CD4-positive, alpha-beta T cell (primary cell): Measurements from ENCODE around the gene PAPSS2. TPM values are rescaled to one million over a fixed set of nuclear protein-coding genes. Genes with fewer than 3 reads are reported as not detected.

Experiments
- ATAC-seq: fragments of 200-7000 bp; cut with Tn5 transposase; one replicate; pipeline ENCODE4 v1.10.0; 2022; ENCODE audit warnings: mild to moderate bottlenecking; ENCODE audit not compliant: poor library complexity
- CTCF ChIA-PET: fragments of 350-600 bp; sonication (Branson Sonifier 250); formaldehyde crosslinking; loops from one replicate; lab custom pipeline; 2021; ENCODE audit warnings: antibody characterized with exemption, inconsistent platforms; lab: Charles Lee
- POLR2A ChIA-PET: fragments of 350-600 bp; sonication (Branson Sonifier 250); formaldehyde crosslinking; loops from one replicate; lab custom pipeline; 2021; ENCODE audit warnings: antibody characterized with exemption, inconsistent platforms; lab: Charles Lee
- DNase-seq, 14 experiments: peaks; one replicate each; pipeline ENCODE4 v3.0.0-alpha.2; 2013 to 2020; ENCODE audit warnings: mixed read lengths in 2 of 14
- H3K27ac ChIP-seq, 2 donors: one replicate each; pipeline versions ENCODE4 v1.5.1 to v1.7.0; 2013; ENCODE audit warnings: low read length in 2 of 2, low read depth in 1 of 2, mild to moderate bottlenecking in 1 of 2
- H3K27me3 ChIP-seq, 2 experiments: 1 replicate in 1 of 2; 2 replicates in 1 of 2; pipeline versions ENCODE4 v1.6.1 to v1.7.0; 2013; ENCODE audit warnings: low read length in 2 of 2, control low read depth in 1 of 2, mild to moderate bottlenecking in 1 of 2, moderate library complexity in 1 of 2; ENCODE audit not compliant: insufficient read depth in 2 of 2, control insufficient read depth in 1 of 2
- H3K36me3 ChIP-seq: one replicate; pipeline ENCODE4 v1.6.1; 2013; ENCODE audit warnings: low read length, control low read depth; ENCODE audit not compliant: insufficient read depth
- H3K4me1 ChIP-seq: one replicate; pipeline ENCODE4 v1.6.1; 2013; ENCODE audit warnings: low read length, control low read depth; ENCODE audit not compliant: insufficient read depth
- H3K4me3 ChIP-seq: one replicate; pipeline ENCODE4 v1.5.1; 2013; ENCODE audit warnings: mild to moderate bottlenecking, low read length, moderate library complexity
- H3K9me3 ChIP-seq, 2 experiments: 1 replicate in 1 of 2; 2 replicates in 1 of 2; pipeline versions ENCODE4 v1.6.1 to v1.7.0; 2013; ENCODE audit warnings: low read length in 2 of 2, mild to moderate bottlenecking in 2 of 2, control low read depth in 1 of 2, moderate library complexity in 1 of 2; ENCODE audit not compliant: control insufficient read depth in 1 of 2, insufficient read depth in 1 of 2
- H3K27ac Mint-ChIP-seq: one replicate; pipeline ENCODE4 v1.8.0; 2020; ENCODE audit warnings: mixed read lengths
- H3K27me3 Mint-ChIP-seq: one replicate; pipeline ENCODE4 v1.8.0; 2021; ENCODE audit warnings: mixed read lengths
- H3K36me3 Mint-ChIP-seq: one replicate; pipeline ENCODE4 v1.8.0; 2021; ENCODE audit warnings: low read depth, mixed read lengths
- H3K4me1 Mint-ChIP-seq: one replicate; pipeline ENCODE4 v1.8.0; 2021; ENCODE audit warnings: low read depth, mixed read lengths
- H3K4me3 Mint-ChIP-seq: one replicate; pipeline ENCODE4 v1.8.0; 2020; ENCODE audit warnings: mild to moderate bottlenecking, mixed read lengths
- H3K9me3 Mint-ChIP-seq: one replicate; pipeline ENCODE4 v1.8.0; 2020; ENCODE audit warnings: mixed read lengths
- intact Hi-C, 2 experiments: fragments of 100-400 bp; cut with DNase I in 1 of 2; cut with micrococcal nuclease in 1 of 2; formaldehyde crosslinking; loops; one replicate each; pipeline versions ENCODE4 v1.15.1 to v1.9.0; 2023 to 2025; cut with DNase I, micrococcal nuclease
- total RNA-seq, 174 experiments: library from RNA in 2 of 174; stranded (reverse) in 2 of 174; gene quantifications; one replicate each; pipeline ENCODE4 v1.2.3 and lab custom pipeline; 2021 to 2026
- TF ChIP-seq, protein P1 (sequence below): fragments of 200-600 bp; IDR thresholded peaks from one replicate; pipeline ENCODE4 v1.8.0; 2022; ENCODE audit warnings: antibody characterized with exemption, mild to moderate bottlenecking

The PAPSS2 gene
- total RNA-seq, 2 experiments from 2014 or later, result not detected

DNA sequence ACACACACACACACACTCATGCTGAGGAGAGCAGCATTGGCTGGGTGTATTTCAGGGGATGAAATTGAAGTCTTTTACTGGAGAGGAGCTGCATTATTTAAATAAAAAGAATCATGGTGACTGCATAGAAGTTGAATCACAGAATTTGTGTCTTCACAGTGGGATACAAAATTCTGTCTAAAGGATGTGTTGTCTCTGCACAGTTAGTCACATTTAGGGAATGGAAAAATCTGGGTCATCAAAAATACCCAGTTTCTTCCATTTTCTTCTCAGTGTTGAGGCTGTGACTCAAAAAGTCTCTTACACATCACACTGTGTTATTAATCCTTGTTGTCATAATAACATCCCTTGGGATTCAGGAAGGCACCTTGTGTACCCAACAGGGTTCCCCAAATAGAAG, 10.9 kb downstream of the PAPSS2 start:
- no peaks in the 10 kb centered on the region for H3K36me3 ChIP-seq
- H3K27me3 ChIP-seq, result peaks cover 0 to 10% of the 10 kb centered on the region in 2 experiments
- no peaks in the 10 kb centered on the region for H3K4me1 ChIP-seq
- H3K27ac ChIP-seq, result no peak overlapping the region
- DNase-seq (no peak), ATAC-seq (no peak)
- Mint-ChIP-seq H3K4me1 (no peaks in the 10 kb centered on the region), H3K9me3 (no peaks in the 10 kb centered on the region), H3K36me3 (no peaks in the 10 kb centered on the region), H3K27ac (no peak overlapping the region), H3K4me3 (no peak overlapping the region), H3K27me3 (peaks cover 23% of the 10 kb centered on the region)
- intact Hi-C loops, result no loop called here
- CTCF ChIA-PET, result no interaction called here
- no peaks in the 10 kb centered on the region for H3K9me3 ChIP-seq
- TF ChIP-seq, protein P1, sequence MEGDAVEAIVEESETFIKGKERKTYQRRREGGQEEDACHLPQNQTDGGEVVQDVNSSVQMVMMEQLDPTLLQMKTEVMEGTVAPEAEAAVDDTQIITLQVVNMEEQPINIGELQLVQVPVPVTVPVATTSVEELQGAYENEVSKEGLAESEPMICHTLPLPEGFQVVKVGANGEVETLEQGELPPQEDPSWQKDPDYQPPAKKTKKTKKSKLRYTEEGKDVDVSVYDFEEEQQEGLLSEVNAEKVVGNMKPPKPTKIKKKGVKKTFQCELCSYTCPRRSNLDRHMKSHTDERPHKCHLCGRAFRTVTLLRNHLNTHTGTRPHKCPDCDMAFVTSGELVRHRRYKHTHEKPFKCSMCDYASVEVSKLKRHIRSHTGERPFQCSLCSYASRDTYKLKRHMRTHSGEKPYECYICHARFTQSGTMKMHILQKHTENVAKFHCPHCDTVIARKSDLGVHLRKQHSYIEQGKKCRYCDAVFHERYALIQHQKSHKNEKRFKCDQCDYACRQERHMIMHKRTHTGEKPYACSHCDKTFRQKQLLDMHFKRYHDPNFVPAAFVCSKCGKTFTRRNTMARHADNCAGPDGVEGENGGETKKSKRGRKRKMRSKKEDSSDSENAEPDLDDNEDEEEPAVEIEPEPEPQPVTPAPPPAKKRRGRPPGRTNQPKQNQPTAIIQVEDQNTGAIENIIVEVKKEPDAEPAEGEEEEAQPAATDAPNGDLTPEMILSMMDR, result no peak
- H3K4me3 ChIP-seq, result no peak overlapping the region
- POLR2A ChIA-PET, result no interaction called here

DNA sequence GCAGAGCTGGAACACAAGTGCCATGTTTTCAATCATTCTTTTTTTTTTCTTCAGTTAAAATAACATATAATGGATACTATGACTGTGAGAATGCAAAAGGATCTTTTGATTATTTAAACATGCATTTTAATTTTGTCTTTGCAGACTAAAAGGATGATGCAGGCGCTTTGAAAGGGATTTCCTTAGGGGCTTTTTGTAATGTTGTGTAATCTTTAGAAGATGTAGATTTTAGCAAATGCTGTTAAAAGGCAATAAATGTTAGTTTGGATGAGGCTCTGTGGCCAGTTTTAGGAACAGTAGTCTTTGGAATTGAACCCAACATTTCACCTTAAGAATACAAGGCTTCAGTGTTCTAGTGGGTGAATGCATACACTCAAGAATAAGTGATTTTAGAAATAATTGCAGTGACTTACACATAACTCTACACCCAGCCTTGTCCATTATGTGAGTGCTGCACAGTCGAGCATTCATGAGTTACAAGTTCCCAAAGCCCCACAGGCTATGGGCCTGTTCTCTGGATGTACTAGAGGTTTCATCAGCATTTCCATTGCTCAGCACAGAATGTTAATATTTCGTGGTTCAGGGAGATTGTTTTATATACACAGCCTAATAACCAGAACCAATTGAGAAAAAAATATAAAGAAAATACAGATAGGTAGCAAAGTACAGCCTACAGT, 11.6 kb downstream of the PAPSS2 start:
- ChIA-PET CTCF (no interaction called here), POLR2A (no interaction called here)
- no peaks in the 10 kb centered on the region for H3K9me3 Mint-ChIP-seq

DNA sequence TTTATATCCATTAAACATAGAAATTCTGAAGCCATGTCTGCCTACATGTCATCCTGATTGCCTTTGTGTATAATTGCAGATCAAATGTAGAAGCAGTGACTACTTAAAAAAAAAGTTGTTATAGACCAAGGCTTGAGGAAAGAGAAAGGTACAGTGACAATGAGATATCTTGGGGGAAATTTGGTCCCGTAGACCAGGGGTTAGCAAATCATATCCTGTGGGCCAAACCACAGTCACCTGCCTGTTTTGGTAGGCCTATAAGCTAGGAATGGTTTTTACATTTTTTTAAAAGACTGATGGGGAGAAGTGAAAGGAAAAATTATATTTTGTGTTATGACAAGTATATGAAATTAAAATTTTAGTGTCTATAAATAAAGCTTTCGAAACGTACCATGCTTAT, 12.9 kb downstream of the PAPSS2 start:
- Histone ChIP-seq H3K27me3 (peaks cover 0 to 10% of the 10 kb centered on the region in 2 experiments), H3K27ac (no peak overlapping the region), H3K9me3 (no peaks in the 10 kb centered on the region), H3K36me3 (no peaks in the 10 kb centered on the region), H3K4me3 (no peak overlapping the region), H3K4me1 (no peaks in the 10 kb centered on the region)
- Mint-ChIP-seq H3K9me3 (no peaks in the 10 kb centered on the region), H3K36me3 (no peaks in the 10 kb centered on the region), H3K4me1 (no peaks in the 10 kb centered on the region), H3K4me3 (no peak overlapping the region), H3K27me3 (peaks cover 20% of the 10 kb centered on the region), H3K27ac (no peak overlapping the region)
- DNase-seq, result no peak
- CTCF ChIA-PET, result no interaction called here
- ATAC-seq, result no peak
- POLR2A ChIA-PET, result no interaction called here
- TF ChIP-seq, protein P1, result no peak
- intact Hi-C loops, result no loop called here

More for the DNA sequence above, 11.6 kb downstream of the PAPSS2 start:
- TF ChIP-seq, protein P1, result no peak
- Histone ChIP-seq H3K4me1 (no peaks in the 10 kb centered on the region), H3K4me3 (no peak overlapping the region), H3K27me3 (peaks cover 0 to 10% of the 10 kb centered on the region in 2 experiments), H3K27ac (no peak overlapping the region), H3K9me3 (no peaks in the 10 kb centered on the region), H3K36me3 (no peaks in the 10 kb centered on the region)
- Mint-ChIP-seq H3K27ac (no peak overlapping the region), H3K36me3 (no peaks in the 10 kb centered on the region), H3K4me1 (no peaks in the 10 kb centered on the region), H3K27me3 (peaks cover 24% of the 10 kb centered on the region), H3K4me3 (no peak overlapping the region)
- DNase-seq (no peak), ATAC-seq (no peak)
- intact Hi-C loops, result no loop called here
